GM19193 (cell line): ENCODE measurements around the gene CHSY1.

Source experiments
- POLR2A ChIP-seq: IDR thresholded peaks from 4 replicates; pipeline ENCODE4 v1.6.1; 2011; ENCODE audit not compliant: insufficient read depth, insufficient read length; ENCODE audit errors: extremely low read depth

The CHSY1 gene

DNA sequence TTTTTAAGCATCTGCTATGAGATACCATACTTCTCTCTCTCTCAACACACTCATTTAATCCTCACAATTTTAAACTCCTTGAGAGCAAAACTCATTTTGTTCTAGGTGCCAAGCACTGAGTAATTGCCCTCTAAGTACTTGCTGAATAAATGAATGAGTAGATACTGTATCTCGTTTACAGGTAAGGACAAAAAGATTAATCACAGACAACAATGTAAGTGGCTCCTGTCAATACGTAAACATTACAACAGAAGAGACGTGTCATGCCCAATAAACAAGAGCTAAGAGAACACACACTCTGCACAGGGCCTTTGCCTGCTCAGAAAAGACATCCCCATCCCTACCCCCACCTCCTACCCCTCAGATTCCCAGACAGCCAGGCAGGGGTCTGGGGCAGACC, 59.8 kb downstream of the CHSY1 start:
- TF ChIP-seq POLR2A, result no peak

DNA sequence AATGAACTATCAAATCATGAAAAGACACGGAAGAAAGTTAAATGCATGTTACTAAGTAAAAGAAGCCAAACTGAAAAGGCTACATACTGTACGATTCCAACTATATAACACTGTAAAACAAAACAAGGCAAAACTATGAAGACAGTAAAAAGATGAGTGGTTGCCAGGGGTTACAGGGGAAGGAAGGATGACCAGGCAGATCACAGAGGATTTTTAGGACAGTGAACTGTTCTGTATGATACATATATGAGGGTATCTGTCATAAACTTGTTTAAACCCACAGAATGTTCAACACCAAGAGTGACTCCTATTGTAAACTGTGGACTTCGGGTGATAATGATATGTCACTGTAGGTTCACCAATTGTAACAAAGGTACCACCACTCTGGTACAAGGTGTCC, 60.6 kb downstream of the CHSY1 start:
- no peak for TF ChIP-seq POLR2A

DNA sequence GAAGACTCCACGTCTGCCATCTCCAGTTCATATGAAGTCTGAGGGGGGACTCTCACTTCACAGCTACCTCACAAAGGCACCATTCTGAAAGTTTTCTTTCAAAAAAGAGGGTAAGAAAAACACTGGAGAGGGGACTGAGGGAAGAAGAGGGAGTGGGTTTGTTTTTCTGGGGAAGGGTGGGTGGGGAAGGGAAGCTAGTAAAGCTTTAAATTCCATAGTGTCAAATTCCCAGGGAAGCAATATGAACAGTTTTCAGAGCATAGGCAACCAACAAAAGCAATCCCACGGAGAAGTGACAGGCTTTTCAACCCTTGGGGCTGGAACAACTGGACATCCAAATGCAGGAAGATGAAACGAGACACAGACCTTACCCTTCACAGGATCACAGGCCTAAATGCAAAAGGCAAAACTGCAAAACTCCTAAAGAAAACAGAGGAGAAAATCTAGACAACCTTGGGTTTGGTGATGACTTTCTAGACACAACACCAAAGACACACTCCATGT, 61.7 kb downstream of the CHSY1 start:
- TF ChIP-seq POLR2A, result no peak

GRCh38 chr15:101189409-101190091, 62.3 kb downstream of the CHSY1 start:
- TF ChIP-seq POLR2A, result no peak

DNA sequence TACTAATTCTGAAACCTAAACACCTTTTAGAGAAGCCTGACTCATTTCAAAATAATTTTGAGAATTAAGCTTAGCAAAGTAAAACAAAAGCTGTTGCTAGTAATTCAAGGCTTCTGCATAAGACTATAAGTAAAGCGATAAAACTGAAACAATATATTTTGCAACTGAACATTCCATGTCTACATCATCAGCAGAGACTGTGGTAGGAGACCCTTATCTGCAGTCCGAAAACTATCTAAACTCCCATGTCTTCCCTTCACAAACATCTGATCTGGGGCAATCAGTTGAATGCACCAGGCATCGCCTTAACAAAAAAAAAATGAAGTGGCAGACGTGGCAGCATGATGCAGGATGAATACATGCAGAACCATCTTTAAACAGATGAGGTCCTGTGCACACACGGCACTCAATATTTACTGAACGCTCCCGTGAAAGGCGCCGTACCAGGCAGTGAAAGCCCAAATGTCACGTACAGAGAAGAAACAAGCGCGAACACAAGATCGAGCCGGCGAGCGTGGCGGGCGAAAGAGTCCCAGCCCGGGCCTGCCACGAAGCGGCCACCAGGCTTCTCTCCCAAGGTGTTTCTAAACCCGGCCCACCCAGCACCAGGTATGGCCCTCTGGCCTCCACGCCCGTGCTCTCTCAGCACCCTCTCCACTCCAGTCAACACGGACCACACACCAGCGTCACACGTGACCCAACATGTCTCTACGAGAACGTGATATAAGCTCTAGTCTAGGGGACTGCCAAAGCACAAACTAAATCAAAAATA, 63.0 kb downstream of the CHSY1 start:
- TF ChIP-seq POLR2A, result no peak

DNA sequence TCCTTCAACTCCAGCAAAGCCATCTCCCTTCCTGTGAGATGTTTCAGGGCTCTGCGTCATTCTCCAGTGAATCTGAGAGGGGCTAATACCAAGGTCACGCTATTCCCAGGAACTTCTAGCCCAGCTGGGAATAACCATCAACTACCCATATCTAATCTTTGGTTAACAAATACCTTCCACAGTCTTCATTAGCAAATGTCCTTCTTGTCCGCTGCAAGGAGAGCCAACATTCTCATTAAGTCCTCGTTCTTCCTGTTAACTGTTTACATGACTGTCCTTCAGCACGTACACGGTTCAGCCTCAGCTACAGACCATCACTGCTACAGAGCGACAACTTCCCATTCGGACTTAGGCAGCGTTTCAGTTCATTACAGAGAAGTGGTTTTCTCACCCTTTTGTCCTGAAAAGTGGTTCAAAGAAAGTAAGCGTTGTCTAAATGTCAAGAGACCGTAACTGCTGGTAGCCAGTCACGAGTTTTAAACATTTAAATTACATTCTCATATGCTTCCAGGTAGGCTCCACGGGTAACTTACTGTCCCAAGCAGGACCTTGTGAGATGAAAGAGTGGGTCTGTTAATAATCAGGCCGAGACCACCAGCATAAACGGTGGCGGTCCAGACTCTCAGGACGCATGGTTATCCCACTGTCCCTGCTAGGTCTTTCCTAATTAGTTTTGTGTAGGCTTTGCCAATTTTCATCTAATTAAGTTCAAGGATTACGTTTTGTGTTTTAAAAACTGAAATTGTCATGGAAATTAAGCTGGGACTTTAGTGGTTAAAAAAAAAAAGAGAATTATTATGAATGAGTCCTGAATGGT, 63.8 kb downstream of the CHSY1 start:
- TF ChIP-seq POLR2A, result no peak

- TF ChIP-seq POLR2A, result no peak
Observed at GRCh38 chr15:101185770-101186169, 66.1 kb downstream of the CHSY1 start.

- TF ChIP-seq POLR2A, result no peak
Observed at GRCh38 chr15:101185336-101185735, 66.5 kb downstream of the CHSY1 start.

DNA sequence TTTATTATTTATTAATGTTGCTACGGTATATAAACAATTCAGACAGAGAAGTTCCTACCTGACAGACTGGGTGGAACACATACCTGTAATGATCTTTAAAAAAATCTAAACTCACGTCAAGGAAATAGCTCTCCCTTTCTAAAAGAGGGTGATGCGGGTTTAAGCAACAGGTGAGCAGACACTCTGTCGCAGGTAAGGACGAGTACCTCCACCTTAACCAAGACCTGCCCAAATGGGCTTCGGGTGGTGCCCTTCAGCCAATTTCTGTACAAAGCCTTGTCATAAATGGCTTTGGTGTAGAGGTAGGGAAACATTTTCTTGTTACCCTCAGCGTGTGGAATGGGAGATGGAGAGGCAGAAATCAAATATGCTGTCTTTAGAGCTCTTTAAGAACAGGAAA, 67.0 kb downstream of the CHSY1 start:
- no peak for TF ChIP-seq POLR2A

GRCh38 chr15:101183931-101184305, 67.9 kb downstream of the CHSY1 start:
- no peak for TF ChIP-seq POLR2A

DNA sequence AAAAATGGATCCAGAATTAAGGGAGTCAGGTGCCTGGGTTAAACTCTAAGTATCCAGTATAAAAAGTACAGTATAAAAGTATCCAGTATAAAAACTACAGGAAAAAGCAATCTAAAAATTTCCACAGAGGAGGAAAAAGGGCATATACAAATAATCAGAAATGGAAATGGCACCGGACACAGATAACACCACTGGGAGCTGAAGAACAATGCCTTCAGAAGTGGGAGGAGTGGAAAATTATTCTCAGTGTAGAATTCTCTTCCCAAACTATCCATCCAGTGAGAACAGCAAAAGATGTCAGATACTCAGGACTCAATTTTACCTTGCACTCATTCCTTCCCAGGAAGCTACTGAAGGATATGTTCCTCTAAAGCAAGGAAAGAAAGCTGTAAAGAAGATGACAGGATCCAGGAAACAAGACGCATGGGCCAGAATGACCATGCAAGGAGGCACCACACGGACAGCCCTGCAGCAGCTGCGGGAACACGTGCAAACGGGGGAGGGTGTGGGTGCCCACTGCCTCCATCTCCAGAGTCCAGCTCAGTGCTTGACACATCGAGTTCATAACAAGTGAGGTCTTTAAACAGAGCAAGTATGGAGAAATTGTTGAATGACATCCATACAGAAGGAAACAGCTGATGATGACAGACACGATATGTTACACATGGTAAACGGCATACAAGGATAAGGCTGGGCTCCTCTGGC, 68.5 kb downstream of the CHSY1 start:
- TF ChIP-seq POLR2A, result no peak

GRCh38 chr15:101182215-101182614, 69.6 kb downstream of the CHSY1 start:
- TF ChIP-seq POLR2A, result no peak

DNA sequence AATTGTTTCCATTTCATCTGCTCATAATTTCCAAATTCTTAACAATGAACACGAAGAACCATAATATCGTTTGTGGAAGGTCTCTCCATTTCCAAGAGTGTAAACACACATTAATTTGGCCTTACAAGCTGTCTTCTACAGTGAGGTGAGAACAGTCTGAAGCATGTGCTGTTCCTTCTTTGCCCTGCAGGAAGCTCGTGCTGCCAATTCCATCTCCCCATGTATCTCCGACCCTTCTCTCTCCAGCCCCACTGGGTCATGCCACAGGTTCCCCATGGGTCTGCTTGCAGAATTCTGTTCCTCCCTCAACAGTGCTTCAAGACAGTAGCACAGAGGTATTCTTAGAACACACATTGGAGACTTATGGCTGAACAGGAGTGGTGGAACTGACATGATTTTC, 70.5 kb downstream of the CHSY1 start:
- TF ChIP-seq POLR2A, result no peak

- TF ChIP-seq POLR2A, result no peak
Observed at GRCh38 chr15:101180620-101181307, 71.1 kb downstream of the CHSY1 start.
